ENCODE results near the gene PPM1E. TPM values are rescaled to one million over a fixed set of nuclear protein-coding genes. Genes with fewer than 3 reads are reported as not detected.
"Not testable (repeated sequence)": the region's sequence is repeated elsewhere in the genome, so short reads cannot be mapped to it uniquely, and the experiment has no call there.

The PPM1E gene
- total RNA-seq, 4 donors from 2014 or later = 0.24 to 3.0 TPM; not detected in 2

GRCh38 chr17:58758890-58759289, 3.2 kb downstream of the PPM1E start:
- Histone ChIP-seq H3K4me1 (no peaks in the 10 kb centered on the region), H3K36me3 (no peaks in the 10 kb centered on the region), H3K4me3 (no peak overlapping the region), H3K9me3 (no peaks in the 10 kb centered on the region), H3K27me3 (no peaks in the 10 kb centered on the region), H3K27ac (no peak overlapping the region)
- TF ChIP-seq POLR2A (IDR thresholded peaks at IDR 0.05) = no peak
- no peak for TF ChIP-seq CTCF (IDR thresholded peaks at IDR 0.05)
- intact Hi-C loops (cut with DNase I; ENCODE audit: low total_unique reads) = no loop called here
- DNase-seq = no peak

- Histone ChIP-seq H3K4me3 (no peak overlapping the region), H3K4me1 (no peaks in the 10 kb centered on the region), H3K36me3 (no peaks in the 10 kb centered on the region), H3K27me3 (no peaks in the 10 kb centered on the region), H3K9me3 (no peaks in the 10 kb centered on the region), H3K27ac (no peak overlapping the region)
- intact Hi-C loops (cut with DNase I; ENCODE audit: low total_unique reads) = no loop called here
- TF ChIP-seq CTCF (IDR thresholded peaks at IDR 0.05) (no peak), POLR2A (IDR thresholded peaks at IDR 0.05) (no peak)
- no peak for DNase-seq
Measured at GRCh38 chr17:58759522-58759921, 3.9 kb downstream of the PPM1E start.

- Histone ChIP-seq H3K36me3 (no peaks in the 10 kb centered on the region), H3K4me1 (no peaks in the 10 kb centered on the region), H3K4me3 (no peak overlapping the region), H3K9me3 (no peaks in the 10 kb centered on the region), H3K27ac (no peak overlapping the region), H3K27me3 (no peaks in the 10 kb centered on the region)
- intact Hi-C loops (cut with DNase I; ENCODE audit: low total_unique reads) = no loop called here
- DNase-seq = no peak
- no peak for TF ChIP-seq POLR2A (IDR thresholded peaks at IDR 0.05)
- TF ChIP-seq CTCF (IDR thresholded peaks at IDR 0.05) = no peak
Measured at GRCh38 chr17:58760248-58760647, 4.6 kb downstream of the PPM1E start.

- H3K27ac ChIP-seq = no peak overlapping the region
- H3K4me1 ChIP-seq = no peaks in the 10 kb centered on the region
- H3K4me3 ChIP-seq = no peak overlapping the region
- TF ChIP-seq POLR2A (IDR thresholded peaks at IDR 0.05) (no peak), CTCF (IDR thresholded peaks at IDR 0.05) (no peak)
- H3K36me3 ChIP-seq = no peaks in the 10 kb centered on the region
- DNase-seq = no peak
- intact Hi-C loops (cut with DNase I; ENCODE audit: low total_unique reads) = no loop called here
- no peaks in the 10 kb centered on the region for H3K27me3 ChIP-seq
- H3K9me3 ChIP-seq = no peaks in the 10 kb centered on the region
Measured at GRCh38 chr17:58763263-58763662, 7.6 kb downstream of the PPM1E start.

GRCh38 chr17:58764373-58764772, 8.7 kb downstream of the PPM1E start:
- intact Hi-C loops (cut with DNase I; ENCODE audit: low total_unique reads) = no loop called here

GRCh38 chr17:58778482-58778881, 22.8 kb downstream of the PPM1E start:
- H3K27ac ChIP-seq; H3K9me3 ChIP-seq; intact Hi-C loops (cut with DNase I; ENCODE audit: low total_unique reads); DNase-seq; H3K36me3 ChIP-seq; H3K4me3 ChIP-seq; H3K4me1 ChIP-seq; H3K27me3 ChIP-seq: not testable (repeated sequence)

More at GRCh38 chr17:58764373-58764772, 8.7 kb downstream of the PPM1E start:
- H3K36me3 ChIP-seq = no peaks in the 10 kb centered on the region
- no peak for DNase-seq
- H3K9me3 ChIP-seq = no peaks in the 10 kb centered on the region
- H3K4me1 ChIP-seq = no peaks in the 10 kb centered on the region
- no peak for TF ChIP-seq CTCF (IDR thresholded peaks at IDR 0.05)
- H3K27me3 ChIP-seq = no peaks in the 10 kb centered on the region
- no peak overlapping the region for H3K4me3 ChIP-seq
- no peak overlapping the region for H3K27ac ChIP-seq
